HepG2 (cell line): ENCODE data around the gene MTG1. TPM values are rescaled to one million over a fixed set of nuclear protein-coding genes. Genes with fewer than 3 reads are reported as not detected.

Experiments
- ATAC-seq: fragments of 200-7000 bp; cut with Tn5 transposase; 3 replicates; pipeline ENCODE4 v1.9.1; 2020; ENCODE audit warnings: mild to moderate bottlenecking, moderate library complexity
- BruUV-seq: library from RNA; stranded (reverse); fragments of 400-500 nt; replicated peaks from 2 replicates; lab custom pipeline; 2021; lab: Mats Ljungman, UMichigan
- CTCF ChIA-PET: fragments of 300-600 bp; formaldehyde crosslinking; extraction: SDS; loops from one replicate; lab custom pipeline; 2021; ENCODE audit warnings: low total read pairs, inconsistent platforms, low intra/inter-chr PET ratio; lab: Yijun Ruan, JAX
- POLR2A ChIA-PET: fragments of 350-600 bp; sonication (Branson Sonifier 250); formaldehyde crosslinking; loops from one replicate; lab custom pipeline; 2020; ENCODE audit warnings: antibody characterized with exemption, inconsistent platforms; lab: Yijun Ruan, JAX
- DNase-seq: peaks from one replicate; pipeline ENCODE4 v3.0.0-alpha.2; 2015; ENCODE audit warnings: low spot score
- FAIRE-seq: peaks from 3 replicates; lab custom pipeline; 2011; peaks lifted over from hg19 to GRCh38; lab: Jason Lieb, UNC
- H2AFZ ChIP-seq: one replicate; pipeline ENCODE4 v1.6.1; 2011; ENCODE audit warnings: low read length, inconsistent platforms
- H3K27ac ChIP-seq: fragments of 300-600 bp; 3 replicates; pipeline ENCODE4 v1.8.0; 2011; ENCODE audit warnings: mixed run types, mild to moderate bottlenecking, mixed read lengths, low read length, inconsistent platforms; ENCODE audit not compliant: insufficient read depth; ENCODE audit errors: extremely low read length
- H3K27me3 ChIP-seq, 2 experiments: fragments of 200-600 bp in 1 of 2; 2 replicates in 1 of 2; 3 replicates in 1 of 2; pipeline versions ENCODE4 v1.6.0 to v1.8.0; 2011; ENCODE audit warnings: low read length in 2 of 2, mild to moderate bottlenecking in 2 of 2, moderate library complexity in 2 of 2, inconsistent platforms in 1 of 2; ENCODE audit not compliant: insufficient read depth in 2 of 2, control insufficient read depth in 1 of 2
- H3K36me3 ChIP-seq, 2 experiments: fragments of 200-600 bp in 1 of 2; replicated peaks in 1 of 2; 2 replicates in 1 of 2; 3 replicates in 1 of 2; pipeline versions ENCODE4 v1.5.1 to v1.8.0; 2011; ENCODE audit warnings: low read length in 2 of 2, inconsistent platforms in 1 of 2; ENCODE audit not compliant: insufficient read depth in 2 of 2, control insufficient read depth in 1 of 2
- H3K4me1 ChIP-seq: 2 replicates; pipeline ENCODE4 v1.5.1; 2012; ENCODE audit warnings: low read length, inconsistent platforms; ENCODE audit not compliant: insufficient read depth
- H3K4me2 ChIP-seq: 2 replicates; pipeline ENCODE4 v1.6.0; 2011; ENCODE audit warnings: low read depth, low read length, inconsistent platforms
- H3K4me3 ChIP-seq, 3 experiments: fragments of 200-600 bp in 1 of 3; sonication (generic), shearing (Covaris generic) in 1 of 3; replicated peaks in 1 of 3; 2 replicates each; pipeline ENCODE4 v1.5.1; 2011 to 2016; ENCODE audit warnings: low read length in 3 of 3, inconsistent platforms in 2 of 3, low read depth in 2 of 3, mild to moderate bottlenecking in 2 of 3, control low read depth in 1 of 3, mixed read lengths in 1 of 3; ENCODE audit not compliant: insufficient read depth in 1 of 3
- H3K79me2 ChIP-seq: one replicate; pipeline ENCODE4 v1.6.1; 2011; ENCODE audit warnings: low read length, inconsistent platforms; ENCODE audit not compliant: insufficient read depth
- H3K9ac ChIP-seq: 2 replicates; pipeline ENCODE4 v1.6.0; 2011; ENCODE audit warnings: mild to moderate bottlenecking, low read depth, low read length, inconsistent platforms; ENCODE audit not compliant: insufficient read depth
- H3K9me3 ChIP-seq: 2 replicates; pipeline ENCODE4 v1.5.1; 2012; ENCODE audit warnings: mild to moderate bottlenecking, low read length
- H4K20me1 ChIP-seq: 2 replicates; pipeline ENCODE4 v1.6.0; 2011; ENCODE audit warnings: inconsistent platforms, mild to moderate bottlenecking, low read length, moderate library complexity; ENCODE audit not compliant: insufficient read depth
- ATM ChIP-seq: fragments of 450-650 bp; IDR thresholded peaks from 2 replicates; pipeline ENCODE4 v1.7.1; 2017; ENCODE audit warnings: mild to moderate bottlenecking, borderline replicate concordance
- BRD4 ChIP-seq: sonication (generic); formaldehyde crosslinking; IDR thresholded peaks from 2 replicates; pipeline ENCODE4 v1.4.0; 2020; ENCODE audit warnings: missing genetic modification reagents
- EEA1 ChIP-seq: sonication (generic); formaldehyde crosslinking; IDR thresholded peaks from 2 replicates; pipeline ENCODE4 v1.5.1; 2020; ENCODE audit warnings: mild to moderate bottlenecking, missing genetic modification reagents, borderline replicate concordance
- PATZ1 ChIP-seq: sonication (generic); formaldehyde crosslinking; IDR thresholded peaks from 2 replicates; pipeline ENCODE4 v1.4.0; 2020; ENCODE audit warnings: missing genetic modification reagents
- TFDP1 ChIP-seq: IDR thresholded peaks from 2 replicates; pipeline ENCODE4 v1.6.1; 2016; ENCODE audit warnings: missing compliant biosample characterization, missing genetic modification reagents, borderline replicate concordance
- ZNF263 ChIP-seq: sonication (generic); formaldehyde crosslinking; IDR thresholded peaks from 2 replicates; pipeline ENCODE4 v1.4.0; 2020; ENCODE audit warnings: missing genetic modification reagents
- ZNF674 ChIP-seq: sonication (generic); formaldehyde crosslinking; IDR thresholded peaks from 2 replicates; pipeline ENCODE4 v1.5.0; 2020; ENCODE audit warnings: low read depth, mild to moderate bottlenecking, missing genetic modification reagents
- ZNF883 ChIP-seq: sonication (generic); formaldehyde crosslinking; IDR thresholded peaks from 2 replicates; pipeline ENCODE4 v1.5.1; 2020; ENCODE audit warnings: mild to moderate bottlenecking, missing genetic modification reagents; ENCODE audit errors: not compliant biosample characterization
- WGBS: methylation state at CpG from one replicate; pipeline ENCODE4 v1.1.6; 2017; ENCODE audit warnings: low lambda C conversion rate; 5-methylcytosine and 5-hydroxymethylcytosine counted together
- in situ Hi-C: cut with HindIII; loops from 2 replicates; pipeline ENCODE4 v1.10.0; 2017; ENCODE audit warnings: low pct_unique_long_range_greater_than_20kb; ENCODE audit not compliant: extremely low pct_ligation_motif_present
- intact Hi-C: fragments of 100-400 bp; cut with micrococcal nuclease; formaldehyde crosslinking; loops from one replicate; pipeline ENCODE4 v1.10.0; 2022; ENCODE audit not compliant: unreplicated experiment
- polyA plus RNA-seq, 8 experiments: library from polyadenylated mRNA; depleted of rRNA in 3 of 8; stranded (reverse) in 7 of 8; unstranded in 1 of 8; fragments of >200 nt; fragmentation: Illumina TruSeq in 4 of 8; extraction: Trizol in 4 of 8; gene quantifications; 2 replicates each; pipeline versions ENCODE4 v1.2.1 to v1.2.3, GENCODE V29; 2011 to 2016; ENCODE audit warnings: low read depth in 4 of 8, missing spikeins in 1 of 8, mixed read lengths in 1 of 8; ENCODE audit not compliant: insufficient read depth in 1 of 8
- total RNA-seq, 5 experiments: library from RNA; depleted of rRNA; stranded (reverse); fragments of >200 nt; fragmentation: Illumina TruSeq; extraction: Trizol; gene quantifications; 2 replicates each; pipeline ENCODE4 v1.2.3, GENCODE V29; 2016; ENCODE audit warnings: low read depth in 1 of 5
- TF ChIP-seq, protein P1 (sequence below): sonication (generic); formaldehyde crosslinking; IDR thresholded peaks from 2 replicates; pipeline ENCODE4 v1.5.0; 2020; ENCODE audit warnings: mild to moderate bottlenecking, missing genetic modification reagents, borderline replicate concordance
- TF ChIP-seq, protein P2 (sequence below): conservative IDR thresholded peaks from 2 replicates; pipeline ENCODE4 v1.6.1; 2018; ENCODE audit warnings: missing genetic modification reagents

MTG1 gene
- total and polyA plus RNA-seq, 2 of the 13 experiments (the other 11 are each of a cell fraction or from before 2014, with no cell fraction given), result 42.0 to 103 TPM

DNA sequence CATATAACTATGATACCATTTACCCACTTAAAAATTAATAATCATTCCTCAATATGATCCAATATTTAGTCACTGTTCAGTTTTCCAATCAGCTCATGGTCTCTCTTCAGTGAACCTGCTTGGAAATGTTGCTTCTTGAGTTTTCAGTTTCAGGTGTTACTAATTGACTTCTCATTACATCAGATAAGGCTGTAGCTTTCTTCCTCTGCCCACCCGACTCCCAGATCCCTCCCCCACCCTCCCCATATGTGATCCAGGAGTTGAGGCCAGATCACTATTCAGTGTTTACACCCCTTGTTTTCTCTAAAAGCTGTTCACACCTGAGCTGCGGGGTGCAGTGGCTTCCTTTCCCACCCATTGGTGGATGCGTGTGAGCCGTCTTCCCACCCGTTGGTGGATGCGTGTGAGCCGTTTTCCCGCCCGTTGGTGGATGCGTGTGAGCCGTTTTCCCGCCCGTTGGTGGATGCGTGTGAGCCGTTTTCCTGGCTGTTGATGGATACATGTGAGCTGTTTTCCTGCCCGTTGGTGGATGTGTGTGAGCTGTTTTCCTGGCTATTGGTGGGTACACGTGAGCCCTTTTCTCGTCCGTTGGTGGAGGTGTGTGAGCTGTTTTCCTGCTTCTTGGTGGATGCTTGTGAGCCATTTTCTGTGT lies 3.2 kb upstream of the MTG1 start:
- no peaks in the 10 kb centered on the region for H3K9me3 ChIP-seq
- no peak overlapping the region for H3K9ac ChIP-seq
- in situ Hi-C loops (no loop called here), intact Hi-C loops (no loop called here)
- no TSS peak for BruUV-seq
- DNase-seq (no peak), FAIRE-seq (no peak), ATAC-seq (no peak)
- no peak overlapping the region for H3K4me2 ChIP-seq
- H4K20me1 ChIP-seq, result no peaks in the 10 kb centered on the region
- peaks cover 21% of the 10 kb centered on the region for H3K4me1 ChIP-seq
- H3K36me3 ChIP-seq, result 0 out of 5 replicates have a peak, but pooled peaks cover 0 to 2% of the 10 kb centered on the region in 2 experiments
- no peak overlapping the region for H2AFZ ChIP-seq
- no peak overlapping the region for H3K27ac ChIP-seq
- POLR2A ChIA-PET, result interaction anchor here (1.1 kb wide), 1 partner anchor 43 kb away, joined by 4 read pairs; the partner anchor contains the start of gene PRAP1
- WGBS, result 81% methylated on average over 19 of the region's 19 CpGs
- CTCF ChIA-PET, result no interaction called here
- H3K4me3 ChIP-seq, result no peak overlapping the region
- no peaks in the 10 kb centered on the region; a peak in 1 of 5 replicates for H3K27me3 ChIP-seq
- peaks cover 11% of the 10 kb centered on the region for H3K79me2 ChIP-seq
- TF ChIP-seq PATZ1 (CRISPR knock-in tag) (no peak), ZNF263 (CRISPR knock-in tag) (no peak), ZNF883 (CRISPR knock-in tag) (no peak), ATM (no peak), BRD4 (no peak), ZNF674 (CRISPR knock-in tag) (no peak), TFDP1 (CRISPR knock-in tag) (no peak), EEA1 (CRISPR knock-in tag) (no peak)
- TF ChIP-seq, protein P1, sequence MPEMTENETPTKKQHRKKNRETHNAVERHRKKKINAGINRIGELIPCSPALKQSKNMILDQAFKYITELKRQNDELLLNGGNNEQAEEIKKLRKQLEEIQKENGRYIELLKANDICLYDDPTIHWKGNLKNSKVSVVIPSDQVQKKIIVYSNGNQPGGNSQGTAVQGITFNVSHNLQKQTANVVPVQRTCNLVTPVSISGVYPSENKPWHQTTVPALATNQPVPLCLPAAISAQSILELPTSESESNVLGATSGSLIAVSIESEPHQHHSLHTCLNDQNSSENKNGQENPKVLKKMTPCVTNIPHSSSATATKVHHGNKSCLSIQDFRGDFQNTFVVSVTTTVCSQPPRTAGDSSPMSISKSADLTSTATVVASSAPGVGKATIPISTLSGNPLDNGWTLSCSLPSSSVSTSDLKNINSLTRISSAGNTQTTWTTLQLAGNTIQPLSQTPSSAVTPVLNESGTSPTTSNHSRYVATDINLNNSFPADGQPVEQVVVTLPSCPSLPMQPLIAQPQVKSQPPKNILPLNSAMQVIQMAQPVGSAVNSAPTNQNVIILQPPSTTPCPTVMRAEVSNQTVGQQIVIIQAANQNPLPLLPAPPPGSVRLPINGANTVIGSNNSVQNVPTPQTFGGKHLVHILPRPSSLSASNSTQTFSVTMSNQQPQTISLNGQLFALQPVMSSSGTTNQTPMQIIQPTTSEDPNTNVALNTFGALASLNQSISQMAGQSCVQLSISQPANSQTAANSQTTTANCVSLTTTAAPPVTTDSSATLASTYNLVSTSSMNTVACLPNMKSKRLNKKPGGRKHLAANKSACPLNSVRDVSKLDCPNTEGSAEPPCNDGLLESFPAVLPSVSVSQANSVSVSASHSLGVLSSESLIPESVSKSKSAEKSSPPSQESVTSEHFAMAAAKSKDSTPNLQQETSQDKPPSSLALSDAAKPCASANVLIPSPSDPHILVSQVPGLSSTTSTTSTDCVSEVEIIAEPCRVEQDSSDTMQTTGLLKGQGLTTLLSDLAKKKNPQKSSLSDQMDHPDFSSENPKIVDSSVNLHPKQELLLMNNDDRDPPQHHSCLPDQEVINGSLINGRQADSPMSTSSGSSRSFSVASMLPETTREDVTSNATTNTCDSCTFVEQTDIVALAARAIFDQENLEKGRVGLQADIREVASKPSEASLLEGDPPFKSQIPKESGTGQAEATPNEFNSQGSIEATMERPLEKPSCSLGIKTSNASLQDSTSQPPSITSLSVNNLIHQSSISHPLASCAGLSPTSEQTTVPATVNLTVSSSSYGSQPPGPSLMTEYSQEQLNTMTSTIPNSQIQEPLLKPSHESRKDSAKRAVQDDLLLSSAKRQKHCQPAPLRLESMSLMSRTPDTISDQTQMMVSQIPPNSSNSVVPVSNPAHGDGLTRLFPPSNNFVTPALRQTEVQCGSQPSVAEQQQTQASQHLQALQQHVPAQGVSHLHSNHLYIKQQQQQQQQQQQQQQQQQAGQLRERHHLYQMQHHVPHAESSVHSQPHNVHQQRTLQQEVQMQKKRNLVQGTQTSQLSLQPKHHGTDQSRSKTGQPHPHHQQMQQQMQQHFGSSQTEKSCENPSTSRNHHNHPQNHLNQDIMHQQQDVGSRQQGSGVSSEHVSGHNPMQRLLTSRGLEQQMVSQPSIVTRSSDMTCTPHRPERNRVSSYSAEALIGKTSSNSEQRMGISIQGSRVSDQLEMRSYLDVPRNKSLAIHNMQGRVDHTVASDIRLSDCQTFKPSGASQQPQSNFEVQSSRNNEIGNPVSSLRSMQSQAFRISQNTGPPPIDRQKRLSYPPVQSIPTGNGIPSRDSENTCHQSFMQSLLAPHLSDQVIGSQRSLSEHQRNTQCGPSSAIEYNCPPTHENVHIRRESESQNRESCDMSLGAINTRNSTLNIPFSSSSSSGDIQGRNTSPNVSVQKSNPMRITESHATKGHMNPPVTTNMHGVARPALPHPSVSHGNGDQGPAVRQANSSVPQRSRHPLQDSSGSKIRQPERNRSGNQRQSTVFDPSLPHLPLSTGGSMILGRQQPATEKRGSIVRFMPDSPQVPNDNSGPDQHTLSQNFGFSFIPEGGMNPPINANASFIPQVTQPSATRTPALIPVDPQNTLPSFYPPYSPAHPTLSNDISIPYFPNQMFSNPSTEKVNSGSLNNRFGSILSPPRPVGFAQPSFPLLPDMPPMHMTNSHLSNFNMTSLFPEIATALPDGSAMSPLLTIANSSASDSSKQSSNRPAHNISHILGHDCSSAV (CRISPR knock-in tag), result no peak
- TF ChIP-seq, protein P2, sequence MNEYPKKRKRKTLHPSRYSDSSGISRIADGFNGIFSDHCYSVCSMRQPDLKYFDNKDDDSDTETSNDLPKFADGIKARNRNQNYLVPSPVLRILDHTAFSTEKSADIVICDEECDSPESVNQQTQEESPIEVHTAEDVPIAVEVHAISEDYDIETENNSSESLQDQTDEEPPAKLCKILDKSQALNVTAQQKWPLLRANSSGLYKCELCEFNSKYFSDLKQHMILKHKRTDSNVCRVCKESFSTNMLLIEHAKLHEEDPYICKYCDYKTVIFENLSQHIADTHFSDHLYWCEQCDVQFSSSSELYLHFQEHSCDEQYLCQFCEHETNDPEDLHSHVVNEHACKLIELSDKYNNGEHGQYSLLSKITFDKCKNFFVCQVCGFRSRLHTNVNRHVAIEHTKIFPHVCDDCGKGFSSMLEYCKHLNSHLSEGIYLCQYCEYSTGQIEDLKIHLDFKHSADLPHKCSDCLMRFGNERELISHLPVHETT, result no peak
